SK-N-MC (cell line): ENCODE measurements around the gene NME2.

ENCODE experiments used
- DNase-seq: peaks from one replicate; pipeline ENCODE4 v3.0.0-alpha.2; 2011; ENCODE audit warnings: low read depth, low spot score
- H3K27ac ChIP-seq: fragments of 200-600 bp; sonication (generic); 2 replicates; pipeline ENCODE4 v1.5.1; 2016; ENCODE audit warnings: mixed run types
- H3K36me3 ChIP-seq: fragments of 200-600 bp; sonication (generic); 2 replicates; pipeline ENCODE4 v1.6.1; 2017; ENCODE audit warnings: antibody characterized with exemption, low read length, mixed read lengths; ENCODE audit not compliant: insufficient read depth
- H3K4me3 ChIP-seq: fragments of 200-600 bp; sonication (generic); 2 replicates; pipeline ENCODE4 v1.5.1; 2016
- H3K9ac ChIP-seq: fragments of 200-600 bp; sonication (generic); 2 replicates; pipeline ENCODE4 v1.8.0; 2017; ENCODE audit warnings: mixed run types, mixed read lengths; ENCODE audit not compliant: insufficient read length
- H3K9me3 ChIP-seq: fragments of 200-600 bp; sonication (generic); 2 replicates; pipeline ENCODE4 v1.6.1; 2017; ENCODE audit warnings: low read depth, mild to moderate bottlenecking, antibody characterized with exemption, low read length, moderate library complexity, mixed read lengths
- EZH2 ChIP-seq: fragments of 200-600 bp; sonication (generic); IDR thresholded peaks from one replicate; pipeline ENCODE4 v1.6.1; 2017; ENCODE audit warnings: antibody characterized with exemption
- FOXP2 ChIP-seq: optimal IDR thresholded peaks from 2 replicates; pipeline ENCODE3; 2011; ENCODE audit warnings: mild to moderate bottlenecking, moderate library complexity; ENCODE audit not compliant: insufficient read depth; ENCODE audit errors: extremely low read length, control extremely low read depth
- POLR2AphosphoS5 ChIP-seq: IDR thresholded peaks from 2 replicates; pipeline ENCODE4 v1.6.1; 2012; ENCODE audit warnings: mild to moderate bottlenecking, low read depth, low read length, borderline replicate concordance

The NME2 gene

DNA sequence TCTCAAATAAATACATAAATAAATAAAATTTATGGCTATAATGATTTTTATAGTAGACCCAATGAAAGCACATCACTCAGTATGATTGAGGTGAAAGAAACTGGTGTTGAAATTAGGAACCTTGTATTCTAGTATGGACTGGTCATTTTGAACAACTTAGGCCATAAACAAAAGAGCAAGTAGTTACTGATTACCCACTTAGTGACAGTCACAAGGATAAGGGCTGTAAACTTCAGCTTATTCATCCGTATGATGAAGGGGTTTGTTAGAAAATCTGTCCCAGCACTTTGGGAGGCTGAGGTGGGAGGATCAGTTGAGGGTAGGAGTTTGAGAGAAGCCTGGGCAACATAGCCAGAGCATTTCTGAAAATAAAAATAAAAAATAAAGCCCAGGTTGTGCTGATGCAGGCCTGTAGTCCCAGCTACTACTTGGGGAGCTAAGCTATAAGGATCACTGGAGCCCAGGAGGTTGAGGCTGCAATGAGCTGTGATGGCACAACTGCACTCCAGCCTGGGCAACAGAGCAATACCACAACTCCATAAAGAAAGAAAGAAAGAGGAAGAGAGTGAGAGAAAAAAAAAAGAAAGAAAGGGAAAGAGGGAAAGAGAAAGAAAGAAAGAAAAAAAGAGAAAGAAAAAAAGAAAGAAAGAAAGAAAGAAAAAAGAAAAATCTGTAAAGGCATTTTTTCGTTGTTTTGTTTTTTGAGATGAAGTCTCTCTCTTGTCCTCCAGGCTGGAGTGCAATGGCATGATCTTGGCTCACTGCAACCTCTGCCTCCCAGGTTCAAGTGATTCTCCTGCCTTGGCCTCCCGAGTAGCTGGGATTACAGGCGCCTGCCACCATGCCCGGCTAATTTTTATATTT, 41.3 kb upstream of the NME2 start:
- no peak overlapping the region for H3K27ac ChIP-seq
- TF ChIP-seq FOXP2 = no peak
- TF ChIP-seq POLR2AphosphoS5 = no peak
- no peak for TF ChIP-seq EZH2

DNA sequence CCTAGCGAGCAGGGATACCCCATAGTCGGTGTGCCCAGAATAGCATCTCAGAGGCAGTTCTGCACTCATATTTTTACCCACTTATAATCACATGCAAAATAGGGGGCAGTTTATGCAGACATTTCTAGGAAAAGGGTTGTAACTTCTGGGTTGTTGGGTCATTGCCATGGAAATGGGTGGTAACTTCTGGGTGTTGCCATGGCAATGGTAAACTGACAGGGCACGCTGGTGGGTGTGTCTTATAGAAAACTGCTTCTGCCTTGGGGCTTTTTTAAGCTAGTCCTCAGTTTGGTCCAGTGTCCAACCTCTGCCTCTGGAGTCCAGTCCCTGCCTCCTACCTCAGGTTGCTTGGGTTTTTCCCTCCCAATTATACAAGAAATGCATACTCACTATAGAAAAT, 38.1 kb upstream of the NME2 start:
- H3K9ac ChIP-seq = no peak overlapping the region
- TF ChIP-seq EZH2 = no peak
- TF ChIP-seq FOXP2 = no peak
- no peak for TF ChIP-seq POLR2AphosphoS5
- no peak overlapping the region for H3K27ac ChIP-seq
- no peak for DNase-seq
- H3K9me3 ChIP-seq = no peaks in the 10 kb centered on the region
- H3K36me3 ChIP-seq = no peaks in the 10 kb centered on the region
- H3K4me3 ChIP-seq = no peak overlapping the region

More for the DNA sequence above, 41.3 kb upstream of the NME2 start:
- Histone ChIP-seq H3K9ac (no peak overlapping the region), H3K36me3 (no peaks in the 10 kb centered on the region), H3K9me3 (no peaks in the 10 kb centered on the region), H3K4me3 (no peak overlapping the region)
- no peak for DNase-seq

DNA sequence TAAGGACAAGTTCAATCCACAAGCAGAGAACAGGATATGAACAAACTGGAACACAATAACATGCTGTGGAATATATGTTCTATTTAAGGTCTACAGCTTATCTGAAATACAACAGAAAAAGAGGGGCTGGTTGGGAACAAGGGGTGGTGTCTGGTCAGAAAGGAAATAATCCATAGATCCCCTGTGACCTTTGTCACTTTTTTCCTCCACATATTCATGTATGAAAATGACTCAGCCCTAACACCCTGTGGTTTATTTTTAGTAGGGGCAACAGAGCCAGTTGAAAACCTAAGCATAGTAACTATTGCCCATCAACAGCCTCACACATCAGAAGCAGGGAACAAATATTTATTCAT, 33.3 kb upstream of the NME2 start:
- TF ChIP-seq POLR2AphosphoS5 = no peak
- no peak for TF ChIP-seq EZH2
- no peak for TF ChIP-seq FOXP2
- Histone ChIP-seq H3K9ac (no peak overlapping the region), H3K4me3 (no peak overlapping the region), H3K27ac (no peak overlapping the region), H3K9me3 (no peaks in the 10 kb centered on the region), H3K36me3 (no peaks in the 10 kb centered on the region)
- no peak for DNase-seq

DNA sequence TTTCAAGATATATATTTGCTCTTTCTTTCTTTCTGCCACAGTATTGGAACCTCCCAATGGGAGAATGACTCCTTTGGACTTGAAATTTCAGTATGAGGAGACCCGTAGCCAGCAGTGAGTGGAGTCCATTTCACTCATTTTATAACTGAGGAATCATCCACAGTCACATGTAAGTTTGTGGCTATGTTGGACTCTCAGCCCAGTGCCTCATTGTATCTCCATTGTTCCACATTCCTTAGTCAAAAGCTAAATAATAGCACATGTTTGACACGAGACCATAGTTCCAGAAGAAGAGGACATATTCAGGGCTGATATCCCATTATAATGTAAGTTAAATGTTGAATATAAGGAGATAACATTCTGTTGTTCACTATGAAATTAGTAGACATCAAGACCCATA, 32.8 kb upstream of the NME2 start:
- Histone ChIP-seq H3K36me3 (no peaks in the 10 kb centered on the region), H3K9me3 (no peaks in the 10 kb centered on the region), H3K9ac (no peak overlapping the region), H3K4me3 (no peak overlapping the region), H3K27ac (no peak overlapping the region)
- no peak for DNase-seq
- TF ChIP-seq POLR2AphosphoS5 (no peak), FOXP2 (no peak), EZH2 (no peak)

DNA sequence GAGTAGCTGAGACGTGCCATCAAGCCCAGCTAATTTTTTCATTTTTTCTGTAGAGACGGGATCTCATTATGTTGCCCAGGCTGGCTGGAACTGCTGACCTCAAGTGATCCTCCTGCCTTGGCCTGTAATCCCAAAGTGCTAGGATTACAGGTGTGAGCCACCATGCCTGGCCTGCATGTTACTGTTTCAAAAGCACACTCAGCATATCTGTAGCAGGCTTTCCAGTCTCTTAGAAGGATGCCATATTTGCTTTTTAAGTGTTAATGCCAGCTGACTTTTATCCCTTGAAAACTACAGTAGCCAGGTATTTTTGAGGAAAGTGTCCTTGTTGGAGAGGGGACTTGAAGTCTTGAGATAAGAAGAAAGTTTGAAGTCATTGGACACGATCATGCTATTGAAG, 30.3 kb upstream of the NME2 start:
- H3K9me3 ChIP-seq = no peaks in the 10 kb centered on the region
- no peaks in the 10 kb centered on the region for H3K36me3 ChIP-seq

DNA sequence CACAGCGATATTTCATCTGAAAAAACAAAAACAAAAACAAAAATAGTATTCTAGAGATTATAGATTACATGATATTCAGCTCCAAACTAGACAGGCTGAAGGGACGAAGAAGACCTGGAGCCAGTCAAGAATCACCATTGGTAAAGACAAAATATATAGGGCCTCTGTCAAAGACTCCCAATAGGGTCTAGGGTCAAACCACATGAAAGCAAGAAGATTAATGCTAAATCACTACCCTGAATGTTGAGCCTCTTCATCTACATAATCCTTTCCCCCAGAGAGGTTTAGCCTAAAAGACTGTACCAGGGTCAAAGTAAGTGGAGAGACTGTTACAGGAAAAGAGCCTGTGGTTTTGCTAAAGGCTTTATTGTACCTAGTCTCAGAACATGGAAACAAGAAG, 23.6 kb upstream of the NME2 start:
- no peak for TF ChIP-seq POLR2AphosphoS5
- no peak for TF ChIP-seq EZH2
- no peak for TF ChIP-seq FOXP2
- Histone ChIP-seq H3K36me3 (no peaks in the 10 kb centered on the region), H3K27ac (no peak overlapping the region)

More for the DNA sequence above, 30.3 kb upstream of the NME2 start:
- H3K4me3 ChIP-seq = no peak overlapping the region
- no peak for TF ChIP-seq FOXP2
- no peak for TF ChIP-seq POLR2AphosphoS5
- TF ChIP-seq EZH2 = no peak
- no peak overlapping the region for H3K27ac ChIP-seq
- no peak for DNase-seq
- H3K9ac ChIP-seq = no peak overlapping the region

DNA sequence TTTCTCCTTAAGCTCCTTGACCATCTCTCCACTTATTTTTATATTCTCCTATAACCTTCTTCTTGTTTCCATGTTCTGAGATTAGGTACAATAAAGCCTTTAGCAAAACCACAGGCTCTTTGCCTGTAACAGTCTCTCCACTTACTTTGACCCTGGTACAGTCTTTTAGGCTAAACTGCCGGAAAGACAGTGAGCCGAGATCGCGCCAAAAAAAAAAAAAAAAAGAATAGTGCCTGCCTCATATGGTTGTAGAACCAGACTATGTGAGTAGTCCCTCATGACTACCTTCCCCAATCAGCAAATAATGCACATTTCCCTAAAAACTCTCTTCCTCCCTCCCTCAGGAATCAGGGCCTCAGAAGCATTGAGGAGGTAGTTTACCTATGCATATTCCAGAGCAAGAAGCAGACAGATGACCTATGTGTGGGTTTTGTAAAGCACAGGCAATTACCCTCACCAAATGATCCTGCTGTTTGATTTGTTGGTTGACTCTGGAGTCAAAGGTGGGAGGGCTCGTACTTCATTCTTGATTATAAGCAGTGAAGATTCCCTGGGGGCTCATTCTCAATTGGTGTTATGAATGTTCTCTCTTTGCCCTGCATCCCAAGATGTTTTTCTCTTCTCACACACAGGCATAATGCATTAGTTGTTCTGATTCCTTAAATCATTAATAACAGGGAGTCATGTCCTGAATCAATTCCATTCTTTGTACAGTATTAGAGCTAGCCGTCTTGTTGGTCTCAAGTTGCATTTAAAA, 21.8 kb upstream of the NME2 start:
- no peak overlapping the region for H3K4me3 ChIP-seq
- H3K9ac ChIP-seq = peak overlapping the region; percentile 17
- no peak for TF ChIP-seq FOXP2
- no peak for TF ChIP-seq EZH2
- TF ChIP-seq POLR2AphosphoS5 = no peak
- no peak for DNase-seq
- no peaks in the 10 kb centered on the region for H3K9me3 ChIP-seq
- no peaks in the 10 kb centered on the region for H3K36me3 ChIP-seq
- no peak overlapping the region for H3K27ac ChIP-seq

More for the DNA sequence above, 23.6 kb upstream of the NME2 start:
- Histone ChIP-seq H3K9me3 (no peaks in the 10 kb centered on the region), H3K9ac (no peak overlapping the region), H3K4me3 (no peak overlapping the region)
- no peak for DNase-seq

DNA sequence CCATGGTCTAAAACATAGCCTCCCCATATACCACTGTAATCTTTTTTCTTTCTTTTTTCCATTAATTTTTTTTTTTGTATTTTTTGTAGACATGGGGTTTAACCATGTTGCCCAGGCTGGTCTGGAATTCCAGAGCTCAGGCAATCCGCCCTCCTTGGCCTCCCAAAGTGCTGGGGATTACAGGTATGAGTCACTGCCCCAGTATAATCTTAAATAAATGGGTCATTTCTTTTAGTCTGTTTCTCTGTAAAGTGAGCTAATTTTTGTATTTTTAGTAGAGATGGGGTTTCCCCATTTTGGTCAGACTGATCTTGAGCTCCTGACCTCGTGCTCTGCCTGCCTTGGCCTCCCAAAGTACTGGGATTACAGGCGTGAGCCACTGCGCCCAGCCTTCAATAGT, 18.6 kb upstream of the NME2 start:
- DNase-seq = no peak
- Histone ChIP-seq H3K4me3 (no peak overlapping the region), H3K9ac (no peak overlapping the region), H3K9me3 (no peaks in the 10 kb centered on the region), H3K27ac (no peak overlapping the region), H3K36me3 (no peaks in the 10 kb centered on the region)
- TF ChIP-seq EZH2 (no peak), POLR2AphosphoS5 (no peak), FOXP2 (no peak)
